Measurements from ENCODE around the gene FRY.
"Not testable (repeated sequence)": the region's sequence is repeated elsewhere in the genome, so short reads cannot be mapped to it uniquely, and the experiment has no call there.

Gene FRY

GRCh38 chr13:32044446-32044845 is 12.9 kb downstream of the FRY start:
- no peak for DNase-seq

GRCh38 chr13:32045537-32045936 is 14.0 kb downstream of the FRY start:
- DNase-seq, result no peak

GRCh38 chr13:32045982-32046785 is 14.6 kb downstream of the FRY start:
- DNase-seq, result no peak

- no peak for DNase-seq
Measured at GRCh38 chr13:32047088-32047487, 15.5 kb downstream of the FRY start.

- DNase-seq, result no peak
Measured at GRCh38 chr13:32047793-32048192, 16.2 kb downstream of the FRY start.

- no peak for DNase-seq
Measured at GRCh38 chr13:32048816-32049215, 17.2 kb downstream of the FRY start.

- no peak for DNase-seq
Measured at GRCh38 chr13:32051156-32051555, 19.6 kb downstream of the FRY start.

GRCh38 chr13:32056316-32056715 is 24.7 kb downstream of the FRY start:
- DNase-seq, result no peak

GRCh38 chr13:32057325-32057724 is 25.8 kb downstream of the FRY start:
- not testable (repeated sequence) for DNase-seq

GRCh38 chr13:32059511-32059984 is 28.0 kb downstream of the FRY start:
- DNase-seq, result no peak

GRCh38 chr13:32060401-32060878 is 28.9 kb downstream of the FRY start:
- DNase-seq, result no peak

GRCh38 chr13:32063619-32064233 is 32.2 kb downstream of the FRY start:
- DNase-seq, result no peak

GRCh38 chr13:32067149-32067961 is 35.8 kb downstream of the FRY start:
- DNase-seq, result no peak

- no peak for DNase-seq
Measured at GRCh38 chr13:32068255-32068654, 36.7 kb downstream of the FRY start.

GRCh38 chr13:32073180-32073864 is 41.7 kb downstream of the FRY start:
- no peak for DNase-seq

- no peak for DNase-seq
Measured at GRCh38 chr13:32075170-32075851, 43.7 kb downstream of the FRY start.

- DNase-seq, result no peak
Measured at GRCh38 chr13:32079587-32079986, 48.0 kb downstream of the FRY start.

- no peak for DNase-seq
Measured at GRCh38 chr13:32080328-32080744, 48.8 kb downstream of the FRY start.

GRCh38 chr13:32081591-32081990 is 50.0 kb downstream of the FRY start:
- DNase-seq, result no peak

- DNase-seq, result no peak
Measured at GRCh38 chr13:32086366-32086765, 54.8 kb downstream of the FRY start.

GRCh38 chr13:32086791-32087441 is 55.3 kb downstream of the FRY start:
- no peak for DNase-seq
